A549 (cell line): Measurements from ENCODE around the gene GPRC5A. TPM values are rescaled to one million over a fixed set of nuclear protein-coding genes. Genes with fewer than 3 reads are reported as not detected.
A peak's percentile ranks its signal among the peaks of the same experiment; 100 is the strongest.

Experiments
- ATAC-seq, 2 experiments: fragments of 200-7000 bp in 1 of 2; fragments of >200 bp in 1 of 2; cut with Nextera tagmentation in 1 of 2; cut with Tn5 transposase in 1 of 2; 3 replicates each; pipeline versions ENCODE4 v1.8.0 to v1.9.1; 2018 to 2020; ENCODE audit warnings: mild to moderate bottlenecking in 1 of 2, moderate library complexity in 1 of 2
- CTCF ChIA-PET: fragments of 300-600 bp; sonication (Branson Sonifier 250); formaldehyde crosslinking; extraction: SDS; loops from one replicate; lab custom pipeline; 2021; ENCODE audit warnings: antibody characterized with exemption, inconsistent platforms; lab: Yijun Ruan, JAX
- POLR2A ChIA-PET: fragments of 350-600 bp; formaldehyde crosslinking; extraction: SDS; loops from one replicate; lab custom pipeline; 2021; ENCODE audit warnings: antibody characterized with exemption, inconsistent platforms; lab: Yijun Ruan, JAX
- DNase-seq, 2 experiments: peaks; one replicate each; pipeline versions ENCODE4 v3.0.0 to v3.0.0-alpha.2; 2011 to 2016; ENCODE audit warnings: low read depth in 1 of 2, low spot score in 1 of 2
- FAIRE-seq: peaks from 2 replicates; lab custom pipeline; 2011; peaks lifted over from hg19 to GRCh38; lab: Jason Lieb, UNC
- H3K27ac ChIP-seq, 2 experiments: fragments of >200 bp; sonication (Bioruptor Twin); formaldehyde crosslinking; 3 replicates each; pipeline ENCODE4 v1.5.1; 2016 to 2017
- H3K4me1 ChIP-seq: fragments of >200 bp; sonication (Bioruptor Twin); formaldehyde crosslinking; 3 replicates; pipeline ENCODE4 v1.6.1; 2016
- H3K4me2 ChIP-seq: fragments of >200 bp; sonication (Bioruptor Twin); formaldehyde crosslinking; 3 replicates; pipeline ENCODE4 v1.6.1; 2016
- H3K4me3 ChIP-seq: fragments of >200 bp; sonication (Bioruptor Twin); formaldehyde crosslinking; 3 replicates; pipeline ENCODE4 v1.5.1; 2016
- H3K9me3 ChIP-seq: fragments of >200 bp; sonication (Bioruptor Twin); formaldehyde crosslinking; 3 replicates; pipeline ENCODE4 v1.6.1; 2016
- ATOH8 ChIP-seq: fragments of 250-450 bp; sonication (Bioruptor Pico); IDR thresholded peaks from 2 replicates; pipeline ENCODE4 v1.5.0; 2020; ENCODE audit warnings: low read depth, mild to moderate bottlenecking, moderate library complexity
- BCL3 ChIP-seq: fragments of >200 bp; sonication (Bioruptor Twin); formaldehyde crosslinking; IDR thresholded peaks from 3 replicates; pipeline ENCODE4 v1.6.1; 2016
- CBX2 ChIP-seq: fragments of 200-600 bp; sonication (generic); IDR thresholded peaks from 2 replicates; pipeline ENCODE4 v1.6.1; 2016; ENCODE audit warnings: low read depth, mild to moderate bottlenecking, borderline replicate concordance
- ELK1 ChIP-seq: fragments of 150-350 bp; IDR thresholded peaks from 2 replicates; pipeline ENCODE4 v1.6.1; 2014; ENCODE audit warnings: low read depth, mild to moderate bottlenecking, low read length
- EP300 ChIP-seq, 2 experiments: fragments of >200 bp; sonication (Bioruptor Twin); formaldehyde crosslinking; IDR thresholded peaks; 2 replicates in 1 of 2; 3 replicates in 1 of 2; pipeline ENCODE4 v1.6.1; 2016 to 2017
- HES2 ChIP-seq: fragments of >200 bp; sonication (Bioruptor Twin); formaldehyde crosslinking; IDR thresholded peaks from 2 replicates; pipeline ENCODE4 v1.6.1; 2016
- HEYL ChIP-seq: fragments of 250-450 bp; sonication (Bioruptor Pico); IDR thresholded peaks from 2 replicates; pipeline ENCODE4 v1.8.0; 2021; ENCODE audit warnings: mild to moderate bottlenecking, moderate library complexity
- KDM5A ChIP-seq: fragments of 200-600 bp; sonication (generic); IDR thresholded peaks from 2 replicates; pipeline ENCODE4 v1.6.1; 2016; ENCODE audit warnings: antibody characterized with exemption, mild to moderate bottlenecking
- MAFK ChIP-seq: fragments of 450-650 bp; IDR thresholded peaks from 2 replicates; pipeline ENCODE4 v1.6.1; 2014; ENCODE audit not compliant: partially characterized antibody
- MAZ ChIP-seq: fragments of 150-350 bp; IDR thresholded peaks from 2 replicates; pipeline ENCODE4 v1.6.1; 2014; ENCODE audit warnings: antibody characterized with exemption, low read depth, low read length, borderline replicate concordance
- NFE2L2 ChIP-seq: fragments of 150-350 bp; conservative IDR thresholded peaks from 2 replicates; pipeline ENCODE4 v1.6.1; 2014; ENCODE audit warnings: low read length
- NR3C1 ChIP-seq: fragments of >200 bp; sonication (Bioruptor Twin); formaldehyde crosslinking; IDR thresholded peaks from 3 replicates; pipeline ENCODE4 v1.6.1; 2017
- PBX3 ChIP-seq: IDR thresholded peaks from 2 replicates; pipeline ENCODE4 v1.6.1; 2012
- POLR2AphosphoS2 ChIP-seq: conservative IDR thresholded peaks from 2 replicates; pipeline ENCODE4 v1.6.1; 2012; ENCODE audit warnings: low read length, improper control_type of control experiment, inconsistent platforms
- RFX5 ChIP-seq: fragments of 450-650 bp; IDR thresholded peaks from 2 replicates; pipeline ENCODE4 v1.7.1; 2014; ENCODE audit warnings: antibody characterized with exemption, mild to moderate bottlenecking, moderate library complexity
- TFCP2L1 ChIP-seq: fragments of 250-450 bp; sonication (Bioruptor Pico); IDR thresholded peaks from 2 replicates; pipeline ENCODE4 v1.5.0; 2021; ENCODE audit warnings: mild to moderate bottlenecking
- WGBS: methylation state at CpG from one replicate; pipeline ENCODE4 v1.1.6; 2017; ENCODE audit errors: missing lambda C conversion rate; 5-methylcytosine and 5-hydroxymethylcytosine counted together
- polyA plus RNA-seq, 4 experiments: library from polyadenylated mRNA; depleted of rRNA in 3 of 4; stranded (reverse); fragments of >200 nt; fragmentation: RNase III in 1 of 4; extraction: RNeasy Plus Mini Kit Qiagen cat#74134 plus additional on column Dnase treatment in 1 of 4; gene quantifications; 2 replicates in 3 of 4; 3 replicates in 1 of 4; pipeline ENCODE4 v1.2.3, GENCODE V29; 2011 to 2017

GPRC5A gene
- polyA plus RNA-seq, 2 of the 4 experiments (the other 2 are of a cell fraction) = 173 to 296 TPM

GRCh38 chr12:12930633-12931219 is 39.4 kb downstream of the GPRC5A start (continued):
- TF ChIP-seq BCL3 (no peak), CBX2 (no peak), RFX5 (no peak), NFE2L2 (no peak), EP300 (IDR thresholded peaks at IDR 0.05) (no peak), KDM5A (no peak), HES2 (no peak)
- TF ChIP-seq, all 56 proteins: peak for 0

- Histone ChIP-seq H3K4me3 (no peak overlapping the region), H3K4me1 (no peaks in the 10 kb centered on the region), H3K27ac (no peak overlapping the region), H3K9me3 (no peaks in the 10 kb centered on the region), H3K4me2 (no peak overlapping the region)
- ChIA-PET POLR2A (no interaction called here), CTCF (interaction anchor here (0.7 to 2.0 kb wide), 2 partner anchors 18 to 50 kb away, joined by 3 to 7 read pairs; no protein-coding TSS in a partner anchor)
- ATAC-seq (peak in 1 of 2 experiments; percentile 9; a peak in 2 of 6 replicates), DNase-seq (no peak), FAIRE-seq (no peak)
- no peak for TF ChIP-seq MAZ
- no peak for TF ChIP-seq NR3C1
- no peak for TF ChIP-seq ATOH8 (CRISPR knock-in tag)
- no peak for TF ChIP-seq PBX3
- TF ChIP-seq MAFK = no peak
- no peak for TF ChIP-seq HES2
- 0 out of 2 replicates have a peak, but pooled peaks have one; percentile 54 for TF ChIP-seq TFCP2L1 (CRISPR knock-in tag)
- TF ChIP-seq HEYL (CRISPR knock-in tag) = no peak
- 90% methylated on average over 4 of the region's 4 CpGs for WGBS
Observed at GRCh38 chr12:12933742-12934141, 42.4 kb downstream of the GPRC5A start.

- 0 out of 2 replicates have a peak, but pooled peaks have one; percentile 25 for TF ChIP-seq POLR2AphosphoS2
- no peak for TF ChIP-seq ELK1
- WGBS = 86% methylated on average over 8 of the region's 8 CpGs
- no peak for FAIRE-seq
- Histone ChIP-seq H3K4me2 (no peak overlapping the region), H3K4me1 (no peaks in the 10 kb centered on the region), H3K27ac (no peak overlapping the region), H3K9me3 (no peaks in the 10 kb centered on the region), H3K4me3 (no peak overlapping the region)
- no peak for DNase-seq
- POLR2A ChIA-PET = no interaction called here
- ATAC-seq = no peak
- CTCF ChIA-PET = interaction anchor here (0.7 to 2.0 kb wide), 2 partner anchors 19 to 49 kb away, joined by 3 to 7 read pairs; no protein-coding TSS in a partner anchor
Observed at GRCh38 chr12:12934556-12934955, 43.2 kb downstream of the GPRC5A start.
